Testis (tissue), 2 donors: ENCODE results near the gene MTTP.

ENCODE experiments used
- CTCF ChIP-seq, 3 experiments: fragments of 450-650 bp in 2 of 3; fragments of 200-600 bp in 1 of 3; sonication (generic) in 1 of 3; IDR thresholded peaks; one replicate each; pipeline ENCODE4 v1.5.1; 2016 to 2019; ENCODE audit warnings: antibody characterized with exemption in 3 of 3, mild to moderate bottlenecking in 2 of 3, moderate library complexity in 1 of 3
- POLR2A ChIP-seq: fragments of 450-650 bp; IDR thresholded peaks from one replicate; pipeline ENCODE4 v1.6.1; 2017; ENCODE audit warnings: antibody characterized with exemption, mild to moderate bottlenecking, moderate library complexity

GRCh38 chr4:99645638-99646037 lies 71.0 kb downstream of the MTTP start:
- TF ChIP-seq CTCF (IDR thresholded peaks at IDR 0.05) (no peak), POLR2A (no peak)
